Ovary (tissue), 3 donors: ENCODE measurements around the gene CHCHD3.

ENCODE experiments used
- CTCF ChIP-seq, 3 donors: fragments of 450-650 bp in 2 of 3; fragments of 200-600 bp in 1 of 3; IDR thresholded peaks; one replicate each; pipeline versions ENCODE4 v1.5.1 to v1.8.0; 2016 to 2022; ENCODE audit warnings: antibody characterized with exemption in 3 of 3, mild to moderate bottlenecking in 1 of 3
- POLR2A ChIP-seq: fragments of 450-650 bp; IDR thresholded peaks from one replicate; pipeline ENCODE4 v1.6.1; 2017; ENCODE audit warnings: antibody characterized with exemption, mild to moderate bottlenecking, moderate library complexity
- donor health status: DM: no; HTN: no; CAD: no.

GRCh38 chr7:132779164-132779563, 302.7 kb downstream of the CHCHD3 start:
- TF ChIP-seq CTCF (IDR thresholded peaks at IDR 0.05) (no peak), POLR2A (no peak)
